ENCODE data around the gene SLC43A2. TPM values are rescaled to one million over a fixed set of nuclear protein-coding genes. Genes with fewer than 3 reads are reported as not detected.

Gene SLC43A2
- total RNA-seq, 1 experiment from 2014 or later: 12.9 TPM

- Histone ChIP-seq H2AFZ (ENCODE audit: low read length) (no peak overlapping the region), H3K27ac (ENCODE audit: insufficient read length, low read depth, low read length) (no peak overlapping the region), H3K4me1 (ENCODE audit: insufficient read depth, low read length) (no peaks in the 10 kb centered on the region; the same call in 1 of the 2 replicates), H3K23ac (ENCODE audit: insufficient read length, low read depth, low read length) (no peak overlapping the region), H3T11ph (ENCODE audit: low read length) (no peak overlapping the region), H4K91ac (ENCODE audit: insufficient read length, low read depth, low read length) (no peak overlapping the region), H4K5ac (ENCODE audit: insufficient read length, low read depth, low read length) (no peak overlapping the region), H2BK20ac (ENCODE audit: low read depth, low read length, poor library complexity, severe bottlenecking) (no peak overlapping the region), H2BK5ac (ENCODE audit: insufficient read length, low read length) (no peak overlapping the region), H3K23me2 (ENCODE audit: insufficient read length, low read depth, low read length, poor library complexity, severe bottlenecking) (no peaks in the 10 kb centered on the region), H3K56ac (ENCODE audit: insufficient read length, low read depth, low read length) (no peak overlapping the region), H3K18ac (ENCODE audit: insufficient read length, low read depth, low read length) (no peak overlapping the region), H2BK15ac (ENCODE audit: low read depth, low read length) (no peak overlapping the region), H3K9me3 (ENCODE audit: control insufficient read depth, low read depth, low read length) (no peaks in the 10 kb centered on the region), H4K20me1 (ENCODE audit: control insufficient read depth, insufficient read depth, insufficient read length) (no peaks in the 10 kb centered on the region), H3K79me2 (ENCODE audit: insufficient read depth, low read length) (no peaks in the 10 kb centered on the region), H3K4ac (ENCODE audit: low read depth, low read length) (no peak overlapping the region), H2BK120ac (ENCODE audit: low read depth, low read length, poor library complexity, severe bottlenecking) (no peak overlapping the region), H3K14ac (ENCODE audit: insufficient read depth, low read length) (no peak overlapping the region), H4K8ac (replicated peaks; ENCODE audit: insufficient read length, low read depth, low read length) (no peak overlapping the region), H2AK5ac (ENCODE audit: insufficient read length, low read length) (no peak overlapping the region), H2BK12ac (ENCODE audit: insufficient read length, low read depth, low read length) (no peak overlapping the region), H3K27me3 (ENCODE audit: insufficient read depth, low read length) (no peaks in the 10 kb centered on the region), H3K9ac (ENCODE audit: extremely low read depth, insufficient read length, low read length) (no peak overlapping the region), H3K79me1 (ENCODE audit: insufficient read depth, low read depth, low read length, poor library complexity, severe bottlenecking) (no peaks in the 10 kb centered on the region), H3K4me2 (ENCODE audit: insufficient read depth, insufficient read length, low read length) (no peak overlapping the region)
- no CpG with 5 or more reads among the region's 19 CpGs for WGBS (ENCODE audit: extremely low coverage, insufficient read length, low lambda C conversion rate)
- DNase-seq: no peak
- peaks cover 0 to 15% (median 4%) of the 10 kb centered on the region in 3 experiments; a peak in 4 of 7 replicates for H3K36me3 Mint-ChIP-seq (ENCODE audit: insufficient read depth in 1 of 3, low read depth in 3 of 3)
- peaks cover 24 to 27% of the 10 kb centered on the region in 2 experiments for H3K4me1 Mint-ChIP-seq
- no peaks in the 10 kb centered on the region for H3K9me3 Mint-ChIP-seq
- no peak overlapping the region for H3K4me3 Mint-ChIP-seq
- peak overlapping the region in 2 of 3 experiments; percentile 44 to 79; a peak in 1 of 7 replicates for H3K27ac Mint-ChIP-seq
- TF ChIP-seq CTCF (conservative IDR thresholded peaks at IDR 0.05): no peak
- no peaks in the 10 kb centered on the region for H3K27me3 Mint-ChIP-seq (ENCODE audit: low read depth)
These were observed 47.5 kb downstream of the SLC43A2 start for GRCh38 chr17:1580979-1581676.

Data from H9 (cell line).